GM12878 (cell line): ENCODE results near the gene IL2.

Source experiments
- GABPA ChIP-seq: IDR thresholded peaks from 2 replicates; pipeline ENCODE4 v1.6.1; 2014; ENCODE audit warnings: antibody characterized with exemption, low read depth, mild to moderate bottlenecking, inconsistent platforms
- SIN3A ChIP-seq: IDR thresholded peaks from 2 replicates; pipeline ENCODE4 v1.6.1; 2012; ENCODE audit warnings: low read depth, low read length, improper control_type of control experiment

DNA sequence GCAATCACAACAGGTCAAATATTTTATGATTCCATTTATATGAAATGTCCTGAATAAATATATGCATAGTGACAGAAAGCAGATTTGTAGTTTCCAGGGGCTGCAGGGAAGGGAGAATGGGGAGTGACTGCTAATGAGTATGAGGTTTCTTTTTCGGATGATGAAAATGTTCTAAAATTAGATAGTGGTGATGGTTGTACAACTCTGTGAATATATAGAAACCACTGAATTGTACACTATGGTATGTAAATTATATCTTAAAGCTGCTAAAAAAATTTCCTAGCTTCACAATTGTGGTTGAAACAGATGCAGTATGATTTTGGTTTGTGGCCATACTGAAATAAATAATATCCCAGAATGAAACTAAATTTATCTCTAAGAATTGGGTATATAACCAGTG lies 12.9 kb upstream of the IL2 start:
- no peak for TF ChIP-seq GABPA
- TF ChIP-seq SIN3A: no peak
